GM18951 (cell line): ENCODE results near the gene SH2D3C.

ENCODE experiments used
- POLR2A ChIP-seq: IDR thresholded peaks from 4 replicates; pipeline ENCODE4 v1.6.1; 2011; ENCODE audit warnings: mild to moderate bottlenecking; ENCODE audit not compliant: insufficient read length, insufficient read depth; ENCODE audit errors: extremely low read depth
- in situ Hi-C: fragments of 300-500 bp; cut with MboI; formaldehyde crosslinking; loops from one replicate; pipeline ENCODE4 v1.12.0; 2022; ENCODE audit warnings: low sequenced_read_pairs, mixed read lengths, inconsistent platforms; ENCODE audit not compliant: unreplicated experiment

SH2D3C gene

GRCh38 chr9:127801955-127802575 lies 23.6 kb upstream of the SH2D3C start:
- in situ Hi-C loops = no loop called here
- TF ChIP-seq POLR2A = no peak

- in situ Hi-C loops = no loop called here
- no peak for TF ChIP-seq POLR2A
Observed at GRCh38 chr9:127796852-127797370, 18.4 kb upstream of the SH2D3C start.

- no peak for TF ChIP-seq POLR2A
- in situ Hi-C loops = no loop called here
Observed at GRCh38 chr9:127796225-127796813, 17.9 kb upstream of the SH2D3C start.

GRCh38 chr9:127794001-127794791 lies 15.7 kb upstream of the SH2D3C start:
- TF ChIP-seq POLR2A = peak; percentile 30
- in situ Hi-C loops = no loop called here

GRCh38 chr9:127793093-127793708 lies 14.7 kb upstream of the SH2D3C start:
- peak; percentile 17 for TF ChIP-seq POLR2A
- in situ Hi-C loops = no loop called here

- no peak for TF ChIP-seq POLR2A
- in situ Hi-C loops = no loop called here
Observed at GRCh38 chr9:127792417-127793031, 14.1 kb upstream of the SH2D3C start.

- in situ Hi-C loops = no loop called here
- TF ChIP-seq POLR2A = no peak
Observed at GRCh38 chr9:127791085-127791484, 12.6 kb upstream of the SH2D3C start.

GRCh38 chr9:127790094-127790855 lies 11.8 kb upstream of the SH2D3C start:
- in situ Hi-C loops = no loop called here
- no peak for TF ChIP-seq POLR2A

- peak; percentile 2 for TF ChIP-seq POLR2A
- in situ Hi-C loops = no loop called here
Observed at GRCh38 chr9:127789179-127789578, 10.7 kb upstream of the SH2D3C start.

GRCh38 chr9:127788337-127789011 lies 10.0 kb upstream of the SH2D3C start:
- TF ChIP-seq POLR2A = no peak
- in situ Hi-C loops = no loop called here

- no peak for TF ChIP-seq POLR2A
- in situ Hi-C loops = no loop called here
Observed at GRCh38 chr9:127786773-127787104, 8.3 kb upstream of the SH2D3C start.
